CD14-positive monocyte (primary cell): ENCODE data around the gene RAB35. TPM values are rescaled to one million over a fixed set of nuclear protein-coding genes. Genes with fewer than 3 reads are reported as not detected.

ENCODE experiments used
- DNase-seq, 3 donors: peaks; one replicate each; pipeline ENCODE4 v3.0.0-alpha.2; 2011 to 2022
- H2AFZ ChIP-seq: 2 replicates; pipeline ENCODE4 v1.6.0; 2012; ENCODE audit warnings: mild to moderate bottlenecking, low read depth, low read length, inconsistent platforms; ENCODE audit not compliant: insufficient read depth, poor library complexity, severe bottlenecking
- H3K27ac ChIP-seq, 2 donors: 1 replicate in 1 of 2; 2 replicates in 1 of 2; pipeline ENCODE4 v1.5.1; 2012 to 2013; ENCODE audit warnings: low read length in 2 of 2, control low read depth in 1 of 2, inconsistent platforms in 1 of 2, low read depth in 1 of 2, mild to moderate bottlenecking in 1 of 2
- H3K27me3 ChIP-seq, 2 donors: one replicate each; pipeline versions ENCODE4 v1.6.0 to v1.6.1; 2011 to 2013; ENCODE audit warnings: low read length in 2 of 2; ENCODE audit not compliant: control insufficient read depth in 2 of 2, insufficient read depth in 2 of 2
- H3K36me3 ChIP-seq, 2 donors: replicated peaks in 1 of 2; 1 replicate in 1 of 2; 2 replicates in 1 of 2; pipeline versions ENCODE4 v1.5.1 to v1.6.1; 2012 to 2013; ENCODE audit warnings: low read length in 2 of 2, control low read depth in 1 of 2, inconsistent platforms in 1 of 2, mild to moderate bottlenecking in 1 of 2; ENCODE audit not compliant: insufficient read depth in 2 of 2, control insufficient read depth in 1 of 2
- H3K4me1 ChIP-seq, 2 donors: 1 replicate in 1 of 2; 2 replicates in 1 of 2; pipeline versions ENCODE4 v1.5.1 to v1.6.1; 2012 to 2013; ENCODE audit warnings: low read length in 2 of 2, control low read depth in 1 of 2, inconsistent platforms in 1 of 2, mild to moderate bottlenecking in 1 of 2, moderate library complexity in 1 of 2; ENCODE audit not compliant: insufficient read depth in 2 of 2, control insufficient read depth in 1 of 2
- H3K4me2 ChIP-seq: replicated peaks from 2 replicates; pipeline ENCODE3; 2012; ENCODE audit warnings: low read length, moderate library complexity, mild to moderate bottlenecking; ENCODE audit not compliant: poor library complexity, severe bottlenecking; ENCODE audit errors: extremely low read depth
- H3K4me3 ChIP-seq, 3 experiments: fragments of 200-600 bp in 1 of 3; sonication (generic) in 1 of 3; replicated peaks in 1 of 3; 1 replicate in 2 of 3; 2 replicates in 1 of 3; pipeline ENCODE4 v1.5.1; 2011 to 2013; ENCODE audit warnings: low read length in 3 of 3, mild to moderate bottlenecking in 3 of 3, control low read depth in 2 of 3, low read depth in 2 of 3, inconsistent platforms in 1 of 3, moderate library complexity in 1 of 3
- H3K79me2 ChIP-seq: 2 replicates; pipeline ENCODE4 v1.6.0; 2012; ENCODE audit warnings: mild to moderate bottlenecking, control low read depth, inconsistent platforms, low read length, moderate library complexity; ENCODE audit not compliant: insufficient read depth
- H3K9ac ChIP-seq: 2 replicates; pipeline ENCODE4 v1.6.0; 2017; ENCODE audit warnings: low read length, mild to moderate bottlenecking; ENCODE audit not compliant: insufficient read depth, poor library complexity, severe bottlenecking
- H3K9me3 ChIP-seq, 2 donors: replicated peaks in 1 of 2; 1 replicate in 1 of 2; 2 replicates in 1 of 2; pipeline versions ENCODE4 v1.5.1 to v1.6.1; 2012 to 2013; ENCODE audit warnings: low read length in 2 of 2, control low read depth in 1 of 2; ENCODE audit not compliant: control insufficient read depth in 1 of 2, insufficient read depth in 1 of 2
- H4K20me1 ChIP-seq: 2 replicates; pipeline ENCODE4 v1.6.0; 2012; ENCODE audit warnings: mild to moderate bottlenecking, low read length, control low read depth, moderate library complexity; ENCODE audit not compliant: insufficient read depth
- H3K27ac Mint-ChIP-seq, 7 donors: one replicate each; pipeline ENCODE4 v1.8.0; 2020; ENCODE audit warnings: mild to moderate bottlenecking in 7 of 7, mixed read lengths in 7 of 7, moderate library complexity in 6 of 7, inconsistent platforms in 2 of 7
- H3K27me3 Mint-ChIP-seq, 3 donors: one replicate each; pipeline ENCODE4 v1.8.0; 2021 to 2022; ENCODE audit warnings: low read depth in 3 of 3, mild to moderate bottlenecking in 3 of 3, mixed read lengths in 3 of 3, moderate library complexity in 3 of 3, inconsistent platforms in 1 of 3
- H3K36me3 Mint-ChIP-seq, 2 donors: one replicate each; pipeline ENCODE4 v1.8.0; 2020; ENCODE audit warnings: mixed read lengths in 2 of 2, inconsistent platforms in 1 of 2, mild to moderate bottlenecking in 1 of 2
- H3K4me1 Mint-ChIP-seq: one replicate; pipeline ENCODE4 v1.8.0; 2020; ENCODE audit warnings: mild to moderate bottlenecking, mixed read lengths
- H3K4me3 Mint-ChIP-seq, 2 donors: one replicate each; pipeline ENCODE4 v1.8.0; 2020; ENCODE audit warnings: mild to moderate bottlenecking in 2 of 2, mixed read lengths in 2 of 2, moderate library complexity in 1 of 2
- H3K9me3 Mint-ChIP-seq, 7 donors: one replicate each; pipeline ENCODE4 v1.8.0; 2020 to 2022; ENCODE audit warnings: mixed read lengths in 7 of 7, mild to moderate bottlenecking in 6 of 7, moderate library complexity in 6 of 7, inconsistent platforms in 2 of 7
- CTCF ChIP-seq: fragments of 200-600 bp; IDR thresholded peaks from one replicate; pipeline ENCODE4 v1.8.0; 2022; ENCODE audit warnings: antibody characterized with exemption, mild to moderate bottlenecking
- WGBS: methylation state at CpG from one replicate; pipeline ENCODE4 v1.1.5; 2013; ENCODE audit warnings: missing lambda C conversion rate; ENCODE audit not compliant: insufficient coverage; 5-methylcytosine and 5-hydroxymethylcytosine counted together
- intact Hi-C, 2 donors: fragments of 100-400 bp; cut with micrococcal nuclease; formaldehyde crosslinking; loops; one replicate each; pipeline versions ENCODE4 v1.15.0 to v1.15.1; 2023
- polyA plus RNA-seq, 3 donors: library from polyadenylated mRNA; depleted of rRNA in 1 of 3; unstranded in 2 of 3; stranded (reverse) in 1 of 3; fragments of 300-500 nt in 2 of 3; fragments of >200 nt in 1 of 3; fragmentation: Illumina TruSeq in 2 of 3; gene quantifications; 1 replicate in 2 of 3; 2 replicates in 1 of 3; pipeline ENCODE4 v1.2.3, GENCODE V29; 2012 to 2021

The RAB35 gene
- polyA plus RNA-seq, 3 donors, result 20.4 to 27.3 (median 21.6) TPM

GRCh38 chr12:120054293-120054692, 62.3 kb downstream of the RAB35 start:
- Mint-ChIP-seq H3K9me3 (peaks cover 0 to 6% (median 0%) of the 10 kb centered on the region in 7 donors), H3K4me1 (peaks cover 3% of the 10 kb centered on the region), H3K27me3 (peaks cover 8 to 9% (median 8%) of the 10 kb centered on the region in 3 donors), H3K27ac (no peak overlapping the region), H3K4me3 (no peak overlapping the region), H3K36me3 (no peaks in the 10 kb centered on the region)
- H3K27me3 ChIP-seq, result no peaks in the 10 kb centered on the region
- no peak overlapping the region for H3K27ac ChIP-seq
- intact Hi-C loops, result no loop called here
- H3K79me2 ChIP-seq, result no peaks in the 10 kb centered on the region
- no peak overlapping the region for H3K9ac ChIP-seq
- no peak overlapping the region for H2AFZ ChIP-seq
- no peak overlapping the region for H3K4me3 ChIP-seq
- no peaks in the 10 kb centered on the region for H3K36me3 ChIP-seq
- H4K20me1 ChIP-seq, result no peaks in the 10 kb centered on the region
- DNase-seq, result no peak
- no peak overlapping the region for H3K4me2 ChIP-seq
- no peaks in the 10 kb centered on the region for H3K9me3 ChIP-seq
- TF ChIP-seq CTCF, result no peak
- no CpG with 5 or more reads among the region's 4 CpGs for WGBS
- no peaks in the 10 kb centered on the region for H3K4me1 ChIP-seq

- peak overlapping the region in 1 of 2 donors; percentile 37 for H3K4me3 Mint-ChIP-seq
- H3K36me3 ChIP-seq, result no peaks in the 10 kb centered on the region
- no peaks in the 10 kb centered on the region for H4K20me1 ChIP-seq
- H3K4me1 ChIP-seq, result no peaks in the 10 kb centered on the region
- H3K79me2 ChIP-seq, result no peaks in the 10 kb centered on the region
- no peak overlapping the region for H2AFZ ChIP-seq
- H3K9ac ChIP-seq, result no peak overlapping the region
- peaks cover 0 to 6% (median 0%) of the 10 kb centered on the region in 7 donors for H3K9me3 Mint-ChIP-seq
- H3K9me3 ChIP-seq, result no peaks in the 10 kb centered on the region
- H3K36me3 Mint-ChIP-seq, result no peaks in the 10 kb centered on the region
- DNase-seq, result no peak
- H3K4me1 Mint-ChIP-seq, result peaks cover 3% of the 10 kb centered on the region
- peaks cover 7 to 13% (median 9%) of the 10 kb centered on the region in 3 donors for H3K27me3 Mint-ChIP-seq
- no peak overlapping the region for H3K27ac Mint-ChIP-seq
- H3K4me2 ChIP-seq, result no peak overlapping the region
- H3K27me3 ChIP-seq, result no peaks in the 10 kb centered on the region
- TF ChIP-seq CTCF, result no peak
- no peak overlapping the region for H3K27ac ChIP-seq
- intact Hi-C loops, result no loop called here
- no peak overlapping the region for H3K4me3 ChIP-seq
- WGBS, result no CpG with 5 or more reads among the region's 3 CpGs
Measured at GRCh38 chr12:120051535-120051934, 65.0 kb downstream of the RAB35 start.
